Type B pancreatic cell (in vitro differentiated cells): ENCODE data around the gene RNF187. TPM values are rescaled to one million over a fixed set of nuclear protein-coding genes. Genes with fewer than 3 reads are reported as not detected.
"Not testable (repeated sequence)": the region's sequence is repeated elsewhere in the genome, so short reads cannot be mapped to it uniquely, and the experiment has no call there.

Source experiments
- DNase-seq: peaks from one replicate; pipeline ENCODE4 v3.0.0; 2021; ENCODE audit warnings: mixed read lengths; ENCODE audit not compliant: unreplicated experiment; ENCODE audit errors: extremely low spot score
- H3K27ac Mint-ChIP-seq: 2 replicates; pipeline ENCODE4 v1.8.0; 2021; ENCODE audit warnings: mild to moderate bottlenecking, mixed read lengths
- H3K27me3 Mint-ChIP-seq: 2 replicates; pipeline ENCODE4 v1.8.0; 2021; ENCODE audit warnings: mixed read lengths
- H3K36me3 Mint-ChIP-seq: 2 replicates; pipeline ENCODE4 v1.8.0; 2021; ENCODE audit warnings: mixed read lengths
- H3K4me1 Mint-ChIP-seq: one replicate; pipeline ENCODE4 v1.8.0; 2021; ENCODE audit warnings: mixed read lengths; ENCODE audit not compliant: unreplicated experiment
- H3K4me3 Mint-ChIP-seq: 2 replicates; pipeline ENCODE4 v1.8.0; 2021; ENCODE audit warnings: mild to moderate bottlenecking, mixed read lengths
- H3K9me3 Mint-ChIP-seq: 2 replicates; pipeline ENCODE4 v1.8.0; 2021; ENCODE audit warnings: mixed read lengths
- CTCF ChIP-seq: fragments of 200-600 bp; sonication (generic); conservative IDR thresholded peaks from 2 replicates; pipeline ENCODE4 v1.5.0; 2021; ENCODE audit warnings: antibody characterized with exemption, mild to moderate bottlenecking
- total RNA-seq: library from RNA; stranded (reverse); gene quantifications from 2 replicates; pipeline ENCODE4 v1.2.1, GENCODE V29; 2021; ENCODE audit warnings: low replicate concordance

Gene RNF187
- total RNA-seq, 1 donor from 2014 or later: 117 TPM

- H3K4me3 Mint-ChIP-seq: peak overlapping the region; percentile 94
- no peaks in the 10 kb centered on the region for H3K9me3 Mint-ChIP-seq
- no peak for TF ChIP-seq CTCF
- peaks cover 17% of the 10 kb centered on the region for H3K4me1 Mint-ChIP-seq
- H3K27me3 Mint-ChIP-seq: peaks cover 69% of the 10 kb centered on the region
- H3K27ac Mint-ChIP-seq: no peak overlapping the region
- no peak for DNase-seq
- no peaks in the 10 kb centered on the region for H3K36me3 Mint-ChIP-seq
These were observed 21.5 kb upstream of the RNF187 start for GRCh38 chr1:228465571-228466146.

GRCh38 chr1:228468188-228468587 is 19.0 kb upstream of the RNF187 start:
- not testable (repeated sequence) for H3K4me3 Mint-ChIP-seq, H3K27ac Mint-ChIP-seq, H3K36me3 Mint-ChIP-seq, H3K9me3 Mint-ChIP-seq, DNase-seq
- peaks cover 63% of the 10 kb centered on the region for H3K27me3 Mint-ChIP-seq
- H3K4me1 Mint-ChIP-seq: peaks cover 12% of the 10 kb centered on the region

GRCh38 chr1:228469413-228470162 is 17.6 kb upstream of the RNF187 start:
- peaks cover 8% of the 10 kb centered on the region for H3K4me1 Mint-ChIP-seq
- no peak overlapping the region for H3K27ac Mint-ChIP-seq
- DNase-seq: no peak
- no peaks in the 10 kb centered on the region for H3K9me3 Mint-ChIP-seq
- peaks cover 55% of the 10 kb centered on the region for H3K27me3 Mint-ChIP-seq
- H3K36me3 Mint-ChIP-seq: no peaks in the 10 kb centered on the region
- no peak for TF ChIP-seq CTCF
- no peak overlapping the region for H3K4me3 Mint-ChIP-seq

- Mint-ChIP-seq H3K27me3 (peaks cover 52% of the 10 kb centered on the region), H3K4me1 (no peaks in the 10 kb centered on the region), H3K27ac (no peak overlapping the region), H3K36me3 (no peaks in the 10 kb centered on the region), H3K4me3 (no peak overlapping the region), H3K9me3 (no peaks in the 10 kb centered on the region)
- no peak for TF ChIP-seq CTCF
- no peak for DNase-seq
These were observed 15.9 kb upstream of the RNF187 start for GRCh38 chr1:228471154-228471761.

- Mint-ChIP-seq H3K4me3 (no peak overlapping the region), H3K9me3 (no peaks in the 10 kb centered on the region), H3K4me1 (no peaks in the 10 kb centered on the region), H3K27ac (no peak overlapping the region), H3K36me3 (no peaks in the 10 kb centered on the region), H3K27me3 (peaks cover 49% of the 10 kb centered on the region)
- peak; percentile 67 for TF ChIP-seq CTCF
- no peak for DNase-seq
These were observed 15.3 kb upstream of the RNF187 start for GRCh38 chr1:228471762-228472398.

- H3K4me1 Mint-ChIP-seq: no peaks in the 10 kb centered on the region
- no peak overlapping the region for H3K4me3 Mint-ChIP-seq
These were observed 14.5 kb upstream of the RNF187 start for GRCh38 chr1:228472655-228473054.

More at GRCh38 chr1:228472655-228473054, 14.5 kb upstream of the RNF187 start:
- no peak for TF ChIP-seq CTCF
- H3K36me3 Mint-ChIP-seq: no peaks in the 10 kb centered on the region
- H3K27me3 Mint-ChIP-seq: peaks cover 48% of the 10 kb centered on the region
- H3K9me3 Mint-ChIP-seq: no peaks in the 10 kb centered on the region
- no peak for DNase-seq
- H3K27ac Mint-ChIP-seq: no peak overlapping the region
